ENCODE results near the gene STK35.

STK35 gene

GRCh38 chr20:2137552-2138201, 36.0 kb downstream of the STK35 start:
- CTCF ChIA-PET, result no interaction called here
- DNase-seq (ENCODE audit: extremely low spot score), result no peak
- no peak for TF ChIP-seq PKNOX1 (IDR thresholded peaks at IDR 0.05)
- TF ChIP-seq SUZ12 (IDR thresholded peaks at IDR 0.05), result no peak
- no peak for TF ChIP-seq TARDBP (IDR thresholded peaks at IDR 0.05)
- TF ChIP-seq ZNF384 (IDR thresholded peaks at IDR 0.05), result no peak
- no peak for TF ChIP-seq FOXA1 (IDR thresholded peaks at IDR 0.05)
- TF ChIP-seq BHLHE40 (IDR thresholded peaks at IDR 0.05; ENCODE audit: borderline replicate concordance), result no peak
- no peak for TF ChIP-seq CTBP1 (IDR thresholded peaks at IDR 0.05; ENCODE audit: borderline replicate concordance)
- TF ChIP-seq SP1 (IDR thresholded peaks at IDR 0.05), result no peak
- no peak for TF ChIP-seq LEF1 (IDR thresholded peaks at IDR 0.05; ENCODE audit: borderline replicate concordance)
- TF ChIP-seq NFRKB (IDR thresholded peaks at IDR 0.05), result no peak
- no peak for TF ChIP-seq ARNT (IDR thresholded peaks at IDR 0.05)
- TF ChIP-seq FOXK2 (IDR thresholded peaks at IDR 0.05), result no peak
- TF ChIP-seq L3MBTL2 (conservative IDR thresholded peaks at IDR 0.05), result no peak
- TF ChIP-seq ELF4 (IDR thresholded peaks at IDR 0.05), result no peak
- TF ChIP-seq HDGF (IDR thresholded peaks at IDR 0.05; ENCODE audit: borderline replicate concordance), result no peak
- POLR2A ChIA-PET, result no interaction called here

- no peak for DNase-seq (ENCODE audit: extremely low spot score)
- ChIA-PET CTCF (no interaction called here), POLR2A (no interaction called here)
- TF ChIP-seq BHLHE40 (IDR thresholded peaks at IDR 0.05; ENCODE audit: borderline replicate concordance) (no peak), L3MBTL2 (conservative IDR thresholded peaks at IDR 0.05) (no peak)
Measured at GRCh38 chr20:2138396-2138795, 36.8 kb downstream of the STK35 start.

GRCh38 chr20:2139250-2139649, 37.6 kb downstream of the STK35 start:
- ChIA-PET CTCF (interaction anchor here (0.6 kb wide), 1 partner anchor 46 kb away, joined by 3 read pairs; no protein-coding TSS in a partner anchor), POLR2A (no interaction called here)
- no peak for DNase-seq (ENCODE audit: extremely low spot score)
- TF ChIP-seq ZNF384 (IDR thresholded peaks at IDR 0.05), result no peak
- TF ChIP-seq ARNT (IDR thresholded peaks at IDR 0.05), result no peak
- TF ChIP-seq L3MBTL2 (conservative IDR thresholded peaks at IDR 0.05), result no peak
- no peak for TF ChIP-seq TARDBP (IDR thresholded peaks at IDR 0.05)
- no peak for TF ChIP-seq PKNOX1 (IDR thresholded peaks at IDR 0.05)

GRCh38 chr20:2139736-2140135, 38.1 kb downstream of the STK35 start:
- ChIA-PET CTCF (interaction anchor here (0.6 kb wide), 1 partner anchor 46 kb away, joined by 3 read pairs; no protein-coding TSS in a partner anchor), POLR2A (no interaction called here)
- TF ChIP-seq LEF1 (IDR thresholded peaks at IDR 0.05; ENCODE audit: borderline replicate concordance), result no peak
- no peak for TF ChIP-seq NFRKB (IDR thresholded peaks at IDR 0.05)
- no peak for DNase-seq (ENCODE audit: extremely low spot score)

GRCh38 chr20:2140561-2140960, 38.9 kb downstream of the STK35 start:
- POLR2A ChIA-PET, result interaction anchor here (0.7 kb wide), 1 partner anchor 37 kb away, joined by 3 read pairs; no protein-coding TSS in a partner anchor
- DNase-seq (ENCODE audit: extremely low spot score), result no peak
- CTCF ChIA-PET, result no interaction called here
- no peak for TF ChIP-seq CTBP1 (IDR thresholded peaks at IDR 0.05; ENCODE audit: borderline replicate concordance)
- TF ChIP-seq LEF1 (IDR thresholded peaks at IDR 0.05; ENCODE audit: borderline replicate concordance), result no peak
- no peak for TF ChIP-seq TARDBP (IDR thresholded peaks at IDR 0.05)
- no peak for TF ChIP-seq PKNOX1 (IDR thresholded peaks at IDR 0.05)
- no peak for TF ChIP-seq ARNT (IDR thresholded peaks at IDR 0.05)
- TF ChIP-seq FOXK2 (IDR thresholded peaks at IDR 0.05), result no peak
- no peak for TF ChIP-seq L3MBTL2 (conservative IDR thresholded peaks at IDR 0.05)
- TF ChIP-seq FOXM1 (IDR thresholded peaks at IDR 0.05; ENCODE audit: borderline replicate concordance), result no peak
- TF ChIP-seq ZNF384 (IDR thresholded peaks at IDR 0.05), result no peak

GRCh38 chr20:2141600-2142575, 40.3 kb downstream of the STK35 start:
- ChIA-PET POLR2A (interaction anchor here (0.9 kb wide), 1 partner anchor 12 kb away, joined by 3 read pairs; no protein-coding TSS in a partner anchor), CTCF (no interaction called here)
- DNase-seq (ENCODE audit: extremely low spot score), result no peak
- TF ChIP-seq FOXK2 (IDR thresholded peaks at IDR 0.05), result no peak
- no peak for TF ChIP-seq ZNF384 (IDR thresholded peaks at IDR 0.05)
- no peak for TF ChIP-seq SP1 (IDR thresholded peaks at IDR 0.05)
- TF ChIP-seq NFRKB (IDR thresholded peaks at IDR 0.05), result no peak
- TF ChIP-seq HDGF (IDR thresholded peaks at IDR 0.05; ENCODE audit: borderline replicate concordance), result no peak

- CTCF ChIA-PET, result no interaction called here
- TF ChIP-seq PKNOX1 (IDR thresholded peaks at IDR 0.05) (no peak), NFRKB (IDR thresholded peaks at IDR 0.05) (no peak), L3MBTL2 (conservative IDR thresholded peaks at IDR 0.05) (no peak), FOXK2 (IDR thresholded peaks at IDR 0.05) (no peak), HDGF (IDR thresholded peaks at IDR 0.05; ENCODE audit: borderline replicate concordance) (no peak)
- POLR2A ChIA-PET, result no interaction called here
- no peak for DNase-seq (ENCODE audit: extremely low spot score)
Measured at GRCh38 chr20:2142649-2143048, 41.0 kb downstream of the STK35 start.

Data from HEK293T (cell line).